T-helper 2 cell treated with Interferon-gamma antibody and Interleukin-4, amounts not matched to agents 5 μg/mL and 100 μg/mL, for 36 hours (primary cell): ENCODE measurements around the gene LDLRAD4.

ENCODE experiments used
- DNase-seq: peaks from one replicate; pipeline ENCODE4 v3.0.0; 2021; ENCODE audit warnings: low spot score
- H3K27ac Mint-ChIP-seq: one replicate; pipeline ENCODE4 v1.8.0; 2021; ENCODE audit warnings: mild to moderate bottlenecking, mixed read lengths
- H3K27me3 Mint-ChIP-seq: one replicate; pipeline ENCODE4 v1.8.0; 2021; ENCODE audit warnings: low read depth, mixed read lengths
- H3K36me3 Mint-ChIP-seq: one replicate; pipeline ENCODE4 v1.8.0; 2021; ENCODE audit warnings: low read depth, mixed read lengths
- H3K4me1 Mint-ChIP-seq: one replicate; pipeline ENCODE4 v1.8.0; 2021; ENCODE audit warnings: low read depth, mixed read lengths
- H3K4me3 Mint-ChIP-seq: one replicate; pipeline ENCODE4 v1.8.0; 2022; ENCODE audit warnings: mild to moderate bottlenecking, moderate library complexity, mixed read lengths
- H3K9me3 Mint-ChIP-seq: one replicate; pipeline ENCODE4 v1.8.0; 2021; ENCODE audit warnings: mixed read lengths

The LDLRAD4 gene

DNA sequence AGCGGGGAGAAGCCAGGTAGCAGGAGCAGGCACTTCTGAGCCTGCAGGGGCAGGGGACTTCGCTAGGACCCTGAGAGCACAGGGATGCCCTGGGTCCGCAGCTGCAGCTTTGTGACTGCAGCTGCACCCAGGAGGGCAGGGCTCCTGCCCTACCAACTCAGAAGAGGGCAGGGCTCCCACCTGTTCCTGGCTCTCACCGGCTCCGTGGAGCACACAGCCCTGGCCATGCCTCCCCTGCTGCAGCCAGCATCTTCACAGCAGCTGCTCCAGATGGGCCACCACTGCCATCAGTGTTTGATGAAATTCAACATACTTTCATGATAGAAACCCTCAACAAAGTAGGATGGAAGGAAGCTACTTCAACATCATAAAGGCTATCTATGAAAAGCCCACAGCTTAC is 415.1 kb downstream of the LDLRAD4 start:
- H3K4me3 Mint-ChIP-seq = no peak overlapping the region
- H3K9me3 Mint-ChIP-seq = peaks cover 3% of the 10 kb centered on the region
- H3K27me3 Mint-ChIP-seq = no peaks in the 10 kb centered on the region
- peaks cover 9% of the 10 kb centered on the region for H3K4me1 Mint-ChIP-seq
- H3K27ac Mint-ChIP-seq = no peak overlapping the region
- peaks cover 11% of the 10 kb centered on the region for H3K36me3 Mint-ChIP-seq
- DNase-seq = no peak

DNA sequence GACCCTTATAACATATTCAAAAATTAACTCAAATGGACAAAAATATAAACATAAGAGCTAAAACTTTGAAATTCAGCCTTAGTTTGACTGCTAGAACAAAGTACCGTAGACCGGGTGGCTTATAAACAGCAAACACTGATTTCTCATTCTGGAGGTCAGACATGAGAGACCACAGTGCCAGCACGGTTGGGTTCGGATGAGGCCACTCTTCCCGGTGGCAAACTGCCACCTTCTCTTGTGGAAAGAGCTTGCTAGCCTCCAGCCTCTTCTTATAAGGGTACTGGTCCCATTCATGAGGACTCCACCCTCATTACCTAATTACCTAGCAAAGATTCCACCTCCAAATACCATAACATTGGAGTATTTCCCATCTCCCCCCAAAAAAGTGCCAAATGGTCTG is 416.5 kb downstream of the LDLRAD4 start:
- Mint-ChIP-seq H3K27ac (no peak overlapping the region), H3K4me1 (peaks cover 1% of the 10 kb centered on the region), H3K27me3 (no peaks in the 10 kb centered on the region), H3K4me3 (no peak overlapping the region), H3K9me3 (peaks cover 3% of the 10 kb centered on the region), H3K36me3 (peaks cover 11% of the 10 kb centered on the region)
- no peak for DNase-seq

- H3K4me3 Mint-ChIP-seq = no peak overlapping the region
- H3K9me3 Mint-ChIP-seq = no peaks in the 10 kb centered on the region
- H3K27me3 Mint-ChIP-seq = no peaks in the 10 kb centered on the region
- H3K4me1 Mint-ChIP-seq = peaks cover 3% of the 10 kb centered on the region
- H3K27ac Mint-ChIP-seq = no peak overlapping the region
- DNase-seq = no peak
- H3K36me3 Mint-ChIP-seq = peaks cover 7% of the 10 kb centered on the region
These were observed 420.4 kb downstream of the LDLRAD4 start for GRCh38 chr18:13638719-13639595.

GRCh38 chr18:13640266-13640860 is 421.8 kb downstream of the LDLRAD4 start:
- H3K4me1 Mint-ChIP-seq = peaks cover 3% of the 10 kb centered on the region
- DNase-seq = no peak
- no peak overlapping the region for H3K27ac Mint-ChIP-seq
- H3K27me3 Mint-ChIP-seq = no peaks in the 10 kb centered on the region
- peaks cover 10% of the 10 kb centered on the region for H3K36me3 Mint-ChIP-seq
- no peak overlapping the region for H3K4me3 Mint-ChIP-seq
- no peaks in the 10 kb centered on the region for H3K9me3 Mint-ChIP-seq

GRCh38 chr18:13641551-13642439 is 423.2 kb downstream of the LDLRAD4 start:
- Mint-ChIP-seq H3K4me3 (no peak overlapping the region), H3K27ac (no peak overlapping the region), H3K27me3 (no peaks in the 10 kb centered on the region), H3K4me1 (peaks cover 3% of the 10 kb centered on the region), H3K36me3 (peaks cover 12% of the 10 kb centered on the region), H3K9me3 (no peaks in the 10 kb centered on the region)
- DNase-seq = no peak

- Mint-ChIP-seq H3K27me3 (no peaks in the 10 kb centered on the region), H3K4me3 (no peak overlapping the region), H3K36me3 (peaks cover 12% of the 10 kb centered on the region), H3K27ac (no peak overlapping the region), H3K9me3 (no peaks in the 10 kb centered on the region), H3K4me1 (peaks cover 3% of the 10 kb centered on the region)
- no peak for DNase-seq
These were observed 423.9 kb downstream of the LDLRAD4 start for GRCh38 chr18:13642440-13642827.

DNA sequence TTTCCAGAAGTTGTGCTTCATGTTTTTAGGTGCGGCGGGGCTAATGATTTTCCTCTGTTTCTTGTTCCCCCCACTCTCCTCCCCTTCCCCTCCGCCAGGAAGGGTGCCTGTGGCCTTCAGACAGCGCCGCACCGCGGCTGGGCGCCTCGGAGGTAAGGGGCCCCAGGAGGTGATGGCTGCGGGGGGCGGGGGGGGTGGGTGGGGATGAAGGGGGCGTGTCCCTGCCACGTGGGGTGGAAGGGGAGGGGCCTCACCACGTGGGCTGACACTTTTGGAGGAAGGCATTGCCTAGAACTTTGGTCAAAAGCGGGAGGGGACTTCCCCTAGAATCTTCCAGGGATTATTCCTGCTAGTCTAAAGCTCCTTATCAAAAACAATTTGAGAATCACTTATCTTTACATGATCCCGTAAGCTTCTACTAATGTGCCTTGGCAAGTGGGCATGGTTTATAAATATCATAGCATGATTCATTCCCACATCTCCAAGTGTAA is 424.7 kb downstream of the LDLRAD4 start:
- Mint-ChIP-seq H3K27me3 (no peaks in the 10 kb centered on the region), H3K4me3 (no peak overlapping the region), H3K27ac (no peak overlapping the region), H3K4me1 (peaks cover 3% of the 10 kb centered on the region), H3K9me3 (no peaks in the 10 kb centered on the region), H3K36me3 (peaks cover 12% of the 10 kb centered on the region)
- no peak for DNase-seq

- H3K4me3 Mint-ChIP-seq = no peak overlapping the region
- H3K36me3 Mint-ChIP-seq = peaks cover 12% of the 10 kb centered on the region
- no peaks in the 10 kb centered on the region for H3K9me3 Mint-ChIP-seq
- DNase-seq = no peak
- no peak overlapping the region for H3K27ac Mint-ChIP-seq
- no peaks in the 10 kb centered on the region for H3K27me3 Mint-ChIP-seq
- H3K4me1 Mint-ChIP-seq = peaks cover 3% of the 10 kb centered on the region
These were observed 426.5 kb downstream of the LDLRAD4 start for GRCh38 chr18:13645093-13645492.

- DNase-seq = no peak
- no peak overlapping the region for H3K4me3 Mint-ChIP-seq
- H3K36me3 Mint-ChIP-seq = peaks cover 7% of the 10 kb centered on the region
- no peaks in the 10 kb centered on the region for H3K4me1 Mint-ChIP-seq
- H3K27ac Mint-ChIP-seq = no peak overlapping the region
- H3K27me3 Mint-ChIP-seq = no peaks in the 10 kb centered on the region
- no peaks in the 10 kb centered on the region for H3K9me3 Mint-ChIP-seq
These were observed 428.1 kb downstream of the LDLRAD4 start for GRCh38 chr18:13646633-13647032.

- DNase-seq = no peak
- Mint-ChIP-seq H3K27ac (no peak overlapping the region), H3K4me3 (no peak overlapping the region), H3K4me1 (no peaks in the 10 kb centered on the region), H3K27me3 (no peaks in the 10 kb centered on the region), H3K36me3 (peaks cover 7% of the 10 kb centered on the region), H3K9me3 (no peaks in the 10 kb centered on the region)
These were observed 429.2 kb downstream of the LDLRAD4 start for GRCh38 chr18:13647761-13648160.

GRCh38 chr18:13649397-13650390 is 431.1 kb downstream of the LDLRAD4 start:
- H3K36me3 Mint-ChIP-seq = peaks cover 7% of the 10 kb centered on the region
- H3K9me3 Mint-ChIP-seq = no peaks in the 10 kb centered on the region
- DNase-seq = no peak
- peaks cover 2% of the 10 kb centered on the region for H3K27me3 Mint-ChIP-seq
- H3K4me1 Mint-ChIP-seq = no peaks in the 10 kb centered on the region
- H3K27ac Mint-ChIP-seq = no peak overlapping the region
- H3K4me3 Mint-ChIP-seq = no peak overlapping the region

- no peak for DNase-seq
- Mint-ChIP-seq H3K4me1 (no peaks in the 10 kb centered on the region), H3K36me3 (no peaks in the 10 kb centered on the region), H3K27me3 (peaks cover 3% of the 10 kb centered on the region), H3K9me3 (no peaks in the 10 kb centered on the region), H3K4me3 (no peak overlapping the region), H3K27ac (no peak overlapping the region)
These were observed 435.3 kb downstream of the LDLRAD4 start for GRCh38 chr18:13653746-13654433.
